ENCODE measurements around the gene WIZ. TPM values are rescaled to one million over a fixed set of nuclear protein-coding genes. Genes with fewer than 3 reads are reported as not detected.

Gene WIZ
- total and polyA plus RNA-seq, 11 donors, result 19.0 to 52.4 (median 25.7) TPM

DNA sequence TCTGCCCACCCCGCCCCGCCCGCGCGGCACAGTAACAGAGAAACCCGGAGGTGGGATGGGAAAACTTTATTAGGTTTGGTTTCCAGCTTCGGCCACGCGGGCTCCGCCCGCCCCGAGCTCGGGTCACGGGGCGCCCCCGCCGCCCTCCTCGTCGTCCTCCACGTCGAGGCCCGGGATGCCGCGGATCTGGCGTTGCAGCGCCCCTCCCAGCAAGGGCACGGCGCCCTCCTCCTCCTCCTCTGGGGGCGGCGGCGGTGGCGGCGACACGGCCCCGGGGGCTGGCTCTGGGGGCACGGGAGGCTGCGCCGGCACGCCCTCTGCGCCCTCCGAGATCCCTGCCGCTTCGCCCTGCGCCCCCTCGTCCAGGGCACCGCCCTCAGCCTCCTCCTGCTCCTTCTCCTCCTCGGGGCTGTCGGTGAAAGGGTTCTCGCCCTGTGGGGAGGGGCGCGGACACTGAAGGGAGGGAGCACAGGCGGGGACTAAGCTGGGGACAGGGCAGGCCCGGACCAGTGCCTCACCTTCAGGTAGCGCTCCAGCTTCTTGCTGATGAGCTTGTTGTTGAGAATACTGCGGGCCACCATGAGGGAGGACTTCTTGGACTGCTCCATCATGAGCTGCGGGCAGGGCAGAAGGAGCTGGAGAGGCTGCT is 69.6 kb downstream of the WIZ start:
- peak in 2 of 5 donors; percentile 57 to 60 for DNase-seq
- H3K9me3 ChIP-seq, result no peaks in the 10 kb centered on the region
- 3 to 16% (median 3%) methylated on average over 7 to 56 of the region's 56 CpGs for WGBS, 4 donors

DNA sequence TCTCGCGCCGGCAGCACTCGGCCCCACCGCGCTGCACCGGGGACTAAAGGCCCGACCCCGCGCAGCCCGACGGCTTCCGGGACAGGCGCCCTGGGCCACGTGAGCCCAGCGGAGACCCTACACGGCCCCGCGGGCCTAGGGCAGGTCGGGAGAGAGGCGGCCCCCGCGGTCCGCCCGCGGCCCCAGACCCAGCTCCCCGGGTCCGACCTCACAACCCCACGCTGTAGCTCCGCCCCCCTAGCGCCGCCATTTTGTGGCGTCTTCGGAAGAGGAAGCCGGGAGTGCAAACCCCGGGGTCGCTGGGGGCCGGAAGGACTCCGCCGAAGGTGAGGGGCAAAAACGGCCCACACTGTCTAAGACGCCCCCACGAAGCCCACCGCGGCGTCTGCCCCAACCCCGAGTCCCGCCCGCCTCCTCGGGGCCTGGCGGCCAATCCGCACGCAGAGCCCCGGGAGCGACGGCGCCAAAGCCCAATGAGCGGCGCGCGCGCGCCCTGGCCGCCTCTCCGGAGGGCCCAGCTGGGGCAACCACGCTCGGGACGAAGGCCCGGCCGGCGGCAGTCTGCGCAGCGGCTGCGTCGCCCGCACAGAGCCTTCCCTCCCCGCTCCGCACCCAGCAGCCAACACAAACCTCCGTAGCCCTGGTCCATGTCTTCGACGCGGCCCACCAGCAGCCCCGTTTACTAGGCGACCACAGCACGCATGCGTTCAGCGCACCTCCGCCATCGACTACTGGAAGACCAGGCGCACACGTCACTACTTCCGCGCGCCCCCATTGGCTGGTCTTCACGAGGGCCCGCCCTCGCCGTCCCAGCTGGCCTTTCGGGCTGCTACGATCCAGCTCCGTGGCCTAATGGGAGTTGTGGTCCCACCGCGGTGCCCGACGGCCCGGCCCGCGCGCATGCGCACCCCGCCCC is 70.4 kb downstream of the WIZ start, which contains the start of gene AKAP8:
Gene AKAP8, minus strand, starts transcription at position 705 of the 916 bp plus-strand sequence. Its CDS starts 56 bp downstream, at position 649.
- no peaks in the 10 kb centered on the region for H3K27me3 ChIP-seq
- peak within 1 kb of the TSS; percentile 90 to 99 (median 97) for H3K27ac ChIP-seq
- ATAC-seq (peak; percentile 95 to 97 (median 96)), DNase-seq (peak; percentile 98 to 99 (median 99))
- peaks cover 0 to 15% (median 3%) of the 10 kb centered on the region in 9 donors for H3K36me3 ChIP-seq
- 0 to 1% (median 0%) methylated on average over 37 to 111 of the region's 111 CpGs for WGBS, 4 donors
- peaks cover 15 to 52% (median 45%) of the 10 kb centered on the region in 12 donors for H3K4me1 ChIP-seq
- intact Hi-C loops (cut with DNase I), result loop anchor here in 9 of 10 donors (1.0 to 10.0 kb wide), 13 partner anchors 25 to 252 kb away; partner anchors contain the start of genes BRD4 (in 3 of the 9), AKAP8L (in 2 of the 9) and WIZ (in 1 of the 9)
- H3K4me3 ChIP-seq, result peak within 1 kb of the TSS; percentile 71 to 99 (median 90)
- H3K9me3 ChIP-seq, result no peaks in the 10 kb centered on the region
- TF ChIP-seq, protein P1, sequence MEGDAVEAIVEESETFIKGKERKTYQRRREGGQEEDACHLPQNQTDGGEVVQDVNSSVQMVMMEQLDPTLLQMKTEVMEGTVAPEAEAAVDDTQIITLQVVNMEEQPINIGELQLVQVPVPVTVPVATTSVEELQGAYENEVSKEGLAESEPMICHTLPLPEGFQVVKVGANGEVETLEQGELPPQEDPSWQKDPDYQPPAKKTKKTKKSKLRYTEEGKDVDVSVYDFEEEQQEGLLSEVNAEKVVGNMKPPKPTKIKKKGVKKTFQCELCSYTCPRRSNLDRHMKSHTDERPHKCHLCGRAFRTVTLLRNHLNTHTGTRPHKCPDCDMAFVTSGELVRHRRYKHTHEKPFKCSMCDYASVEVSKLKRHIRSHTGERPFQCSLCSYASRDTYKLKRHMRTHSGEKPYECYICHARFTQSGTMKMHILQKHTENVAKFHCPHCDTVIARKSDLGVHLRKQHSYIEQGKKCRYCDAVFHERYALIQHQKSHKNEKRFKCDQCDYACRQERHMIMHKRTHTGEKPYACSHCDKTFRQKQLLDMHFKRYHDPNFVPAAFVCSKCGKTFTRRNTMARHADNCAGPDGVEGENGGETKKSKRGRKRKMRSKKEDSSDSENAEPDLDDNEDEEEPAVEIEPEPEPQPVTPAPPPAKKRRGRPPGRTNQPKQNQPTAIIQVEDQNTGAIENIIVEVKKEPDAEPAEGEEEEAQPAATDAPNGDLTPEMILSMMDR (IDR thresholded peaks at IDR 0.05), result no peak
- peak; percentile 32 to 82 for TF ChIP-seq POLR2A (IDR thresholded peaks at IDR 0.05)

More for the DNA sequence above, 69.6 kb downstream of the WIZ start:
- Histone ChIP-seq H3K4me3 (peak overlapping the region; percentile 39 to 99 (median 88)), H3K36me3 (peaks cover 0 to 15% (median 3%) of the 10 kb centered on the region in 9 donors), H3K27me3 (no peaks in the 10 kb centered on the region), H3K4me1 (peaks cover 11 to 44% (median 38%) of the 10 kb centered on the region in 12 donors), H3K27ac (peak overlapping the region; percentile 62 to 99 (median 94))
- TF ChIP-seq, protein P1 (IDR thresholded peaks at IDR 0.05), result peak in 1 of 12 donors; percentile 20
- TF ChIP-seq POLR2A (IDR thresholded peaks at IDR 0.05), result no peak
- intact Hi-C loops (cut with DNase I), result loop anchor here (1.0 to 10.0 kb wide), 14 partner anchors 24 to 253 kb away; partner anchors contain the start of genes AKAP8L (in 6 of the 10), BRD4 (in 3 of the 10) and WIZ (in 1 of the 10)
- ATAC-seq, result peak in 2 of 4 donors; percentile 24 to 33

DNA sequence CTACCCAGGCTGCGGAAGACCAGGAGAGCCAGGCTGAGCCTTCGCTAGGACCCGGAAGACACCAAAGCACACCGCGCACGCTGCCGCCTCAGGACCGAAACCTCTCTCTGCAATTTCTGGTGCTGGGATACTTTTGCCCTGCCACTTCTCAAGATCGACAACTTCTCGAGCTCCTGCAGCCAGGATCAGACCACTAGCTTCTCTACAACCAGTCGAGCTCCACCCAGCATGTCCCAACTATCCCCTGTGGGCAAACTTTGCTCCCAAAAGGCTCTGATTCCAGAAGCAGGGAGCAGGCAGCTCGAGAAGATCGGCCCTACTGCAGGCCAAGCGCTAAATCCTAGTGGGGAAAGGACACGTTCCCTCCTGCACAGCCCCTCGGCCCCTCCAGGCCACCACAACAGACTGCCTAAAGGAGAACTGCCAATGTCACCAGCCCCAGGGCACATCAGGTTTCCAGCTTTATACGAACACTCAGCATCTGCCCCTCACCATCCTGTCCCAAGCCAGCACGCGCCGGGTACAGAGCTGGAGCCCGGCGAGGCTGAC is 71.1 kb downstream of the WIZ start:
- WGBS, 4 donors, result 0 to 1% (median 0%) methylated on average over 10 to 22 of the region's 22 CpGs
- intact Hi-C loops (cut with DNase I), result loop anchor here in 9 of 10 donors (1.0 to 10.0 kb wide), 13 partner anchors 26 to 251 kb away; partner anchors contain the start of genes BRD4 (in 3 of the 9), AKAP8L (in 2 of the 9) and WIZ (in 1 of the 9)
- ATAC-seq (no peak), DNase-seq (peak in 2 of 5 donors; percentile 45 to 63)
- peak overlapping the region; percentile 71 to 99 (median 90) for H3K4me3 ChIP-seq
- H3K4me1 ChIP-seq, result peaks cover 22 to 59% (median 53%) of the 10 kb centered on the region in 12 donors
- H3K9me3 ChIP-seq, result no peaks in the 10 kb centered on the region
- H3K27me3 ChIP-seq, result no peaks in the 10 kb centered on the region
- TF ChIP-seq, protein P1 (IDR thresholded peaks at IDR 0.05), result no peak
- TF ChIP-seq POLR2A (IDR thresholded peaks at IDR 0.05), result no peak
- peak overlapping the region; percentile 90 to 99 (median 97) for H3K27ac ChIP-seq
- peaks cover 0 to 21% (median 5%) of the 10 kb centered on the region in 9 donors for H3K36me3 ChIP-seq
